SK-N-MC (cell line): ENCODE measurements around the gene LSAMP.

Experiments
- EZH2 ChIP-seq: fragments of 200-600 bp; sonication (generic); IDR thresholded peaks from one replicate; pipeline ENCODE4 v1.6.1; 2017; ENCODE audit warnings: antibody characterized with exemption
- FOXP2 ChIP-seq: optimal IDR thresholded peaks from 2 replicates; pipeline ENCODE3; 2011; ENCODE audit warnings: mild to moderate bottlenecking, moderate library complexity; ENCODE audit not compliant: insufficient read depth; ENCODE audit errors: extremely low read length, control extremely low read depth
- POLR2AphosphoS5 ChIP-seq: IDR thresholded peaks from 2 replicates; pipeline ENCODE4 v1.6.1; 2012; ENCODE audit warnings: mild to moderate bottlenecking, low read depth, low read length, borderline replicate concordance

DNA sequence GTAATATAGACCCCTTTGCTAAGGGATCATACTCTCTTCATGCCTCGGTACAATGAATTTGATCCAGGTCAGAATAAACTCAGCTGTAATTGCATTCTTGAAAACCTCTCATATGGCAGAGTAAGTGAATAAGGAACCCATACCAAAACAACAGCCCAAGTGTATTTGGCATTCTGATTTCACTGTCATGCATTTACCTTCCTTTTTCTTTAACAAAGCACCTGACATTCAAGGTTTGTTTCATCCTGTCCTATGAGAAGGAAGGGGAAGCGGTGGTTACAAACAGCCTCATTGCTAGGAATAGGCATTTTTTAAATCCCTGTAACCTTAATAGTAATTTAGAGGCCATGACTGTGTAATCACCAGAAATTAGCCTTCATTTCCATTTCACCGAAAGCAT lies 97.1 kb downstream of the LSAMP start:
- TF ChIP-seq EZH2: no peak
- no peak for TF ChIP-seq POLR2AphosphoS5
- no peak for TF ChIP-seq FOXP2
